Peyer's patch (tissue), 4 donors: Measurements from ENCODE around the gene PIGR. TPM values are rescaled to one million over a fixed set of nuclear protein-coding genes. Genes with fewer than 3 reads are reported as not detected.

ENCODE experiments used
- DNase-seq, 3 donors: peaks; one replicate each; pipeline ENCODE4 v3.0.0-alpha.2; 2017 to 2019
- H3K27ac ChIP-seq, 4 donors: fragments of 200-600 bp; sonication (generic); one replicate each; pipeline ENCODE4 v1.5.1; 2016 to 2019
- H3K27me3 ChIP-seq, 2 donors: fragments of 200-600 bp; sonication (generic); one replicate each; pipeline ENCODE4 v1.5.1; 2019
- H3K36me3 ChIP-seq, 3 donors: fragments of 200-600 bp; sonication (generic); one replicate each; pipeline ENCODE4 v1.5.1; 2016 to 2019
- H3K4me1 ChIP-seq, 4 donors: fragments of 200-600 bp; sonication (generic); one replicate each; pipeline ENCODE4 v1.5.1; 2016 to 2019
- H3K4me3 ChIP-seq, 4 donors: fragments of 200-600 bp; sonication (generic); 1 replicate in 3 of 4; 2 replicates in 1 of 4; pipeline ENCODE4 v1.5.1; 2016 to 2019; ENCODE audit warnings: mild to moderate bottlenecking in 1 of 4
- H3K9me3 ChIP-seq, 4 donors: fragments of 200-600 bp; sonication (generic); one replicate each; pipeline ENCODE4 v1.5.1; 2016 to 2019; ENCODE audit warnings: mild to moderate bottlenecking in 1 of 4
- CTCF ChIP-seq, 6 experiments: fragments of 450-650 bp in 4 of 6; fragments of 200-600 bp in 2 of 6; sonication (generic) in 1 of 6; IDR thresholded peaks; one replicate each; pipeline ENCODE4 v1.5.1; 2017 to 2019; ENCODE audit warnings: antibody characterized with exemption in 6 of 6, mild to moderate bottlenecking in 3 of 6, moderate library complexity in 1 of 6
- POLR2A ChIP-seq, 2 donors: fragments of 450-650 bp; IDR thresholded peaks; one replicate each; pipeline ENCODE4 v1.5.1; 2017; ENCODE audit warnings: antibody characterized with exemption in 2 of 2, mild to moderate bottlenecking in 2 of 2, moderate library complexity in 2 of 2
- total RNA-seq, 4 donors: library from RNA; depleted of rRNA; stranded (reverse); fragments of >200 nt; gene quantifications; one replicate each; pipeline ENCODE4 v1.1.0, GENCODE V29; 2016

PIGR gene
- total RNA-seq, 4 donors from 2014 or later, result 588 to 3,176 (median 2,192) TPM

GRCh38 chr1:206883876-206884275 lies 62.4 kb downstream of the PIGR start:
- no peak for DNase-seq
- no peak overlapping the region for H3K27ac ChIP-seq
- H3K27me3 ChIP-seq, result no peaks in the 10 kb centered on the region
- TF ChIP-seq POLR2A (IDR thresholded peaks at IDR 0.05) (no peak), CTCF (IDR thresholded peaks at IDR 0.05) (no peak)
- H3K36me3 ChIP-seq, result no peaks in the 10 kb centered on the region
- H3K9me3 ChIP-seq, result peaks cover 0 to 1% (median under 1%) of the 10 kb centered on the region in 4 donors
- no peaks in the 10 kb centered on the region for H3K4me1 ChIP-seq
- no peak overlapping the region for H3K4me3 ChIP-seq

GRCh38 chr1:206883160-206883559 lies 63.1 kb downstream of the PIGR start:
- DNase-seq, result no peak
- Histone ChIP-seq H3K36me3 (no peaks in the 10 kb centered on the region), H3K9me3 (peaks cover 0 to 8% (median 5%) of the 10 kb centered on the region in 4 donors), H3K27me3 (no peaks in the 10 kb centered on the region), H3K27ac (no peak overlapping the region), H3K4me3 (no peak overlapping the region), H3K4me1 (no peaks in the 10 kb centered on the region)
- no peak for TF ChIP-seq CTCF (IDR thresholded peaks at IDR 0.05)
- no peak for TF ChIP-seq POLR2A (IDR thresholded peaks at IDR 0.05)

GRCh38 chr1:206882555-206882954 lies 63.7 kb downstream of the PIGR start:
- Histone ChIP-seq H3K27ac (no peak overlapping the region), H3K9me3 (peaks cover 0 to 14% (median 6%) of the 10 kb centered on the region in 4 donors), H3K4me3 (no peak overlapping the region), H3K36me3 (no peaks in the 10 kb centered on the region), H3K4me1 (no peaks in the 10 kb centered on the region), H3K27me3 (no peaks in the 10 kb centered on the region)
- peak in 1 of 6 experiments; percentile 12 for TF ChIP-seq CTCF (IDR thresholded peaks at IDR 0.05)
- TF ChIP-seq POLR2A (IDR thresholded peaks at IDR 0.05), result no peak
- no peak for DNase-seq

GRCh38 chr1:206880314-206880713 lies 66.0 kb downstream of the PIGR start:
- H3K4me3 ChIP-seq, result no peak overlapping the region
- H3K4me1 ChIP-seq, result no peaks in the 10 kb centered on the region
- no peak for TF ChIP-seq CTCF (IDR thresholded peaks at IDR 0.05)
- no peak for TF ChIP-seq POLR2A (IDR thresholded peaks at IDR 0.05)
- no peaks in the 10 kb centered on the region for H3K27me3 ChIP-seq
- H3K36me3 ChIP-seq, result no peaks in the 10 kb centered on the region
- H3K27ac ChIP-seq, result no peak overlapping the region
- peaks cover 0 to 14% (median 6%) of the 10 kb centered on the region in 4 donors for H3K9me3 ChIP-seq
- DNase-seq, result no peak

Other genes starting within 250 kb of the PIGR start
- gene IL19, start 175.7 kb downstream of the PIGR start, total RNA-seq, result not detected
- gene IL10, start 174.0 kb downstream of the PIGR start, total RNA-seq, result 1 to 10 TPM in 1 of 4 donors, under 1 TPM in 1, not detected in 2; 0.85 to 2.0 TPM
- not detected for gene IL20, start 80.8 kb downstream of the PIGR start, total RNA-seq
- gene IL24, start 49.0 kb downstream of the PIGR start, total RNA-seq, result not detected
- 100 to 1,000 TPM in 1 of 4 donors, 1 to 10 TPM in 3; 7.4 to 248 (median 8.6) TPM for gene FCMR, start 24.5 kb downstream of the PIGR start, total RNA-seq
- 1 to 10 TPM in 1 of 4 donors, under 1 TPM in 2, not detected in 1; 0.85 to 1.5 (median 0.88) TPM for gene FCAMR, start 24.0 kb upstream of the PIGR start, total RNA-seq
- gene C1orf116, start 86.3 kb upstream of the PIGR start, total RNA-seq, result 10 to 100 TPM in 3 of 4 donors, 1 to 10 TPM in 1; 4.1 to 72.3 (median 56.7) TPM
- gene YOD1, start 104.7 kb upstream of the PIGR start, total RNA-seq, result 10 to 100 TPM in 2 of 4 donors, 1 to 10 TPM in 2; 7.4 to 12.7 (median 10.2) TPM
- 100 to 1,000 TPM in 2 of 4 donors, 10 to 100 TPM in 2; 44.6 to 150 (median 116) TPM for gene PFKFB2, start 106.8 kb upstream of the PIGR start, total RNA-seq
- gene C4BPB, start 142.4 kb upstream of the PIGR start, total RNA-seq, result 10 to 100 TPM in 1 of 4 donors, 1 to 10 TPM in 2, not detected in 1; 5.3 to 18.1 (median 8.6) TPM
- 1 to 10 TPM in 2 of 4 donors, under 1 TPM in 1, not detected in 1; 0.67 to 2.6 (median 1.2) TPM for gene C4BPA, start 157.8 kb upstream of the PIGR start, total RNA-seq